Measurements from ENCODE around the gene SHROOM3.

SHROOM3 gene

GRCh38 chr4:76545226-76545884, 110.3 kb downstream of the SHROOM3 start:
- peak; percentile 64 for DNase-seq

- DNase-seq: no peak
These were observed 111.3 kb downstream of the SHROOM3 start for GRCh38 chr4:76546327-76546726.

- DNase-seq: no peak
These were observed 112.0 kb downstream of the SHROOM3 start for GRCh38 chr4:76546759-76547742.

GRCh38 chr4:76548704-76549103, 113.7 kb downstream of the SHROOM3 start:
- no peak for DNase-seq

GRCh38 chr4:76549765-76550164, 114.7 kb downstream of the SHROOM3 start:
- no peak for DNase-seq

- no peak for DNase-seq
These were observed 116.1 kb downstream of the SHROOM3 start for GRCh38 chr4:76550966-76551780.

GRCh38 chr4:76554630-76555029, 119.6 kb downstream of the SHROOM3 start:
- DNase-seq: no peak

- no peak for DNase-seq
These were observed 121.4 kb downstream of the SHROOM3 start for GRCh38 chr4:76556452-76556851.

GRCh38 chr4:76558396-76559235, 123.6 kb downstream of the SHROOM3 start:
- no peak for DNase-seq

GRCh38 chr4:76559236-76560071, 124.4 kb downstream of the SHROOM3 start:
- DNase-seq: no peak

- DNase-seq: no peak
These were observed 127.1 kb downstream of the SHROOM3 start for GRCh38 chr4:76562161-76562560.

- DNase-seq: no peak
These were observed 127.9 kb downstream of the SHROOM3 start for GRCh38 chr4:76562836-76563453.

- no peak for DNase-seq
These were observed 128.6 kb downstream of the SHROOM3 start for GRCh38 chr4:76563454-76564122.

GRCh38 chr4:76564123-76564915, 129.3 kb downstream of the SHROOM3 start:
- no peak for DNase-seq

GRCh38 chr4:76568262-76568661, 133.2 kb downstream of the SHROOM3 start:
- DNase-seq: no peak

GRCh38 chr4:76569225-76569624, 134.2 kb downstream of the SHROOM3 start:
- no peak for DNase-seq

GRCh38 chr4:76569706-76570105, 134.7 kb downstream of the SHROOM3 start:
- no peak for DNase-seq

GRCh38 chr4:76570141-76570973, 135.3 kb downstream of the SHROOM3 start:
- DNase-seq: no peak
